GM12891 (cell line): Measurements from ENCODE around the gene LGALS4.

Experiments
- POLR2A ChIP-seq: IDR thresholded peaks from 2 replicates; pipeline ENCODE4 v1.6.1; 2011; ENCODE audit warnings: low read depth, low read length, control low read depth
- POLR2AphosphoS5 ChIP-seq: IDR thresholded peaks from 2 replicates; pipeline ENCODE4 v1.6.1; 2011; ENCODE audit warnings: low read depth, low read length, control low read depth
- SPI1 ChIP-seq: IDR thresholded peaks from 2 replicates; pipeline ENCODE4 v1.6.1; 2011; ENCODE audit warnings: low read depth, low read length, control low read depth
- TAF1 ChIP-seq: IDR thresholded peaks from 2 replicates; pipeline ENCODE4 v1.6.1; 2011; ENCODE audit warnings: low read depth, low read length, control low read depth

DNA sequence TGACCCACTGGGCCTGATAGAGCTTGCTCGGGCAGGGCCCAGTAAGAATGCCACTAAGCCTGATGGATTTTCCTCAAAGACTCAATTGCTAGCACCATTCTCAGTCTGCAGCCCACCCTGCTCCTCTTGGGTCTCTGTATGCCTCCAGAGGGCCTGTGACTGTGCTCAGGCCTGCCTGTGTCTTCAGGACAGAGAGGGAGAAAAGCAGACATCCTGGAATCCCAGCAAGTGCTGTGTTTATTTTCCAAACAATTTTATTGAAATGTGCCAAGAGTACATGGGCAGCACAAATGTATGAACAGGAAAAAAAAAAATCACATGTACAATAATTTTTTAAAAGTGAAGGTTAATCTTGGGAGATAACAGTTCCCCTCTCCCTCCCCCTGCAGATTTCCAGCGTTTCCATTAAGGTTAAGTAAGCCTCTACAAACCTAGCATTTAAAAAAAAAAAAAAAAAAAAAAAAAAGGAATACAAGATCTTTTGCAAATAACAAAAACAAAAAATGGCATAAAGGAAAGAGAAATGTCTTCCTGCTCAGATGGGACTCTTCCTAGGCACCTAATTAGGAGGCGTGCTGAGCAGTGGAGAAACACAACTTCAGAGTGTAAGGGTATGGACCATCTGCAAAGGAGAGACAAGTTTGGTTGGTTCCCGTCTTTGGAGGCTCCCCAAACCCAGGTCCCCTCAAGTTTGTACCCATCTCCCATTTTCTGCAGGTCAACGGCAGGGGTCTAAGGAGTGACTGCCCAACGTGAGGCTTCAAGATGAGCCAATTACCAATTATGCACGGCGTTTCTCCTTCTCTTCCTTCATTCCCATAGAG is 23.6 kb upstream of the LGALS4 start:
- TF ChIP-seq POLR2AphosphoS5 (no peak), TAF1 (no peak), POLR2A (no peak; the same call in 1 of the 2 replicates), SPI1 (no peak)
